HG03378 (cell line): ENCODE measurements around the gene KRT6C.
"Not testable (repeated sequence)": the region's sequence is repeated elsewhere in the genome, so short reads cannot be mapped to it uniquely, and the experiment has no call there.

ENCODE experiments used
- ATAC-seq: cut with Tn5 transposase; IDR thresholded peaks from one replicate; pipeline ENCODE4 v1.9.1; 2021; ENCODE audit warnings: mild to moderate bottlenecking, moderate library complexity; ENCODE audit not compliant: unreplicated experiment

KRT6C gene

GRCh38 chr12:52461693-52462092, 11.9 kb downstream of the KRT6C start:
- no peak for ATAC-seq

- no peak for ATAC-seq
Observed at GRCh38 chr12:52458861-52459260, 14.7 kb downstream of the KRT6C start.

- no peak for ATAC-seq
Observed at GRCh38 chr12:52455821-52456220, 17.8 kb downstream of the KRT6C start.

- no peak for ATAC-seq
Observed at GRCh38 chr12:52454411-52455201, 19.0 kb downstream of the KRT6C start.

GRCh38 chr12:52452101-52452500, 21.5 kb downstream of the KRT6C start, which contains the start of gene KRT6B:
Gene KRT6B (minus strand): TSS chr12:52452146. CDS start chr12:52452078, 68 bp downstream.
- ATAC-seq: no peak

GRCh38 chr12:52448228-52448627, 25.4 kb downstream of the KRT6C start:
- no peak for ATAC-seq

GRCh38 chr12:52447196-52447595, 26.4 kb downstream of the KRT6C start:
- ATAC-seq: not testable (repeated sequence)

- ATAC-seq: no peak
Observed at GRCh38 chr12:52446367-52447045, 27.1 kb downstream of the KRT6C start.

- no peak for ATAC-seq
Observed at GRCh38 chr12:52445876-52446275, 27.7 kb downstream of the KRT6C start.

- no peak for ATAC-seq
Observed at GRCh38 chr12:52444647-52445595, 28.7 kb downstream of the KRT6C start.

- ATAC-seq: no peak
Observed at GRCh38 chr12:52443966-52444365, 29.6 kb downstream of the KRT6C start.

- no peak for ATAC-seq
Observed at GRCh38 chr12:52442600-52443061, 31.0 kb downstream of the KRT6C start.

GRCh38 chr12:52441320-52441911, 32.2 kb downstream of the KRT6C start:
- ATAC-seq: no peak

GRCh38 chr12:52440821-52441319, 32.7 kb downstream of the KRT6C start:
- no peak for ATAC-seq

- no peak for ATAC-seq
Observed at GRCh38 chr12:52439845-52440244, 33.8 kb downstream of the KRT6C start.

- no peak for ATAC-seq
Observed at GRCh38 chr12:52439420-52439819, 34.2 kb downstream of the KRT6C start.

- ATAC-seq: no peak
Observed at GRCh38 chr12:52438305-52439301, 35.0 kb downstream of the KRT6C start.

GRCh38 chr12:52437508-52437907, 36.1 kb downstream of the KRT6C start:
- no peak for ATAC-seq

GRCh38 chr12:52436828-52437474, 36.7 kb downstream of the KRT6C start:
- ATAC-seq: no peak
